ENCODE data around the gene CHRNB2.

DNA sequence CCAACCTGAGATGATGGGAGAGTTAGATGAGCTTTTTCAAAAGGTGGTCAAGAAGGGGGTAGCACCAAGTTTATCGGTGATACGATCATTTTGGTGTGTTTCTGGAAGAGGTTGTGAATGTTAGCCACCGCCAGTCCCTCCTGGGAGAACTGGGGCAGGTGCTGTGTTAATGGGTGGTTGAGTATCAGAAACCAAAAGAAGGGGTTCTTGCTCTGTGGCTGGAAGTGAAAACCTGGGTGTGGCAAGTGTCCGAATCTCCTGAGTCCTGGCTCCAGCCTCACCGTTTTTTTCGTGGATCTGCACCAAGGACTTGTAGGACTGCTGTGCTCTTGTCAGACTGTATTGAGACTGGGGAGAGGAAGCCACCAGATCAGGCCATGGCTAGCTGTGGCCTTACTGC is 16.9 kb upstream of the CHRNB2 start:
- no peak for TF ChIP-seq EZH2phosphoT487 (IDR thresholded peaks at IDR 0.05; ENCODE audit: low read depth)
- TF ChIP-seq, protein P1, sequence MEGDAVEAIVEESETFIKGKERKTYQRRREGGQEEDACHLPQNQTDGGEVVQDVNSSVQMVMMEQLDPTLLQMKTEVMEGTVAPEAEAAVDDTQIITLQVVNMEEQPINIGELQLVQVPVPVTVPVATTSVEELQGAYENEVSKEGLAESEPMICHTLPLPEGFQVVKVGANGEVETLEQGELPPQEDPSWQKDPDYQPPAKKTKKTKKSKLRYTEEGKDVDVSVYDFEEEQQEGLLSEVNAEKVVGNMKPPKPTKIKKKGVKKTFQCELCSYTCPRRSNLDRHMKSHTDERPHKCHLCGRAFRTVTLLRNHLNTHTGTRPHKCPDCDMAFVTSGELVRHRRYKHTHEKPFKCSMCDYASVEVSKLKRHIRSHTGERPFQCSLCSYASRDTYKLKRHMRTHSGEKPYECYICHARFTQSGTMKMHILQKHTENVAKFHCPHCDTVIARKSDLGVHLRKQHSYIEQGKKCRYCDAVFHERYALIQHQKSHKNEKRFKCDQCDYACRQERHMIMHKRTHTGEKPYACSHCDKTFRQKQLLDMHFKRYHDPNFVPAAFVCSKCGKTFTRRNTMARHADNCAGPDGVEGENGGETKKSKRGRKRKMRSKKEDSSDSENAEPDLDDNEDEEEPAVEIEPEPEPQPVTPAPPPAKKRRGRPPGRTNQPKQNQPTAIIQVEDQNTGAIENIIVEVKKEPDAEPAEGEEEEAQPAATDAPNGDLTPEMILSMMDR (IDR thresholded peaks at IDR 0.05; ENCODE audit: low read depth, low read length): no peak

All from OCI-LY3 (cell line).